K562 (cell line): ENCODE data around the gene AOC3. TPM values are rescaled to one million over a fixed set of nuclear protein-coding genes. Genes with fewer than 3 reads are reported as not detected.

Source experiments
- ATAC-seq: fragments of 200-7000 bp; cut with Tn5 transposase; 3 replicates; pipeline ENCODE4 v1.9.1; 2020; ENCODE audit warnings: moderate library complexity
- BruUV-seq: library from RNA; stranded (reverse); fragments of 400-500 nt; replicated peaks from 2 replicates; lab custom pipeline; 2021; lab: Mats Ljungman, UMichigan
- CTCF ChIA-PET: fragments of 300-600 bp; formaldehyde crosslinking; extraction: SDS; loops from one replicate; lab custom pipeline; 2021; ENCODE audit warnings: low intra/inter-chr PET ratio; lab: Yijun Ruan, JAX
- POLR2A ChIA-PET: fragments of 300-600, 350-650 bp; sonication (Branson Sonifier 250); formaldehyde crosslinking; extraction: SDS; loops from one replicate; lab custom pipeline; 2021; ENCODE audit warnings: antibody characterized with exemption, inconsistent platforms; lab: Yijun Ruan, JAX
- DNase-seq, 4 experiments: peaks; one replicate each; pipeline versions ENCODE4 v3.0.0 to v3.0.0-alpha.2; 2011 to 2018; ENCODE audit warnings: low spot score in 3 of 4, mixed read lengths in 3 of 4; ENCODE audit errors: extremely low read depth in 1 of 4
- FAIRE-seq: peaks from 2 replicates; lab custom pipeline; 2011; peaks lifted over from hg19 to GRCh38; lab: Jason Lieb, UNC
- H2AFZ ChIP-seq: 2 replicates; pipeline ENCODE4 v1.6.0; 2011; ENCODE audit warnings: low read depth, low read length, control low read depth, inconsistent platforms
- H3K27ac ChIP-seq: fragments of 200-600 bp; 3 replicates; pipeline ENCODE4 v1.8.0; 2011; ENCODE audit warnings: low read depth, mild to moderate bottlenecking, control low read depth, inconsistent platforms, low read length, moderate library complexity, mixed read lengths; ENCODE audit errors: extremely low read depth
- H3K27me3 ChIP-seq, 2 experiments: fragments of 300-600 bp in 1 of 2; 2 replicates in 1 of 2; 3 replicates in 1 of 2; pipeline versions ENCODE4 v1.6.0 to v1.8.0; 2011; ENCODE audit warnings: inconsistent platforms in 2 of 2, low read length in 2 of 2, mild to moderate bottlenecking in 1 of 2, mixed read lengths in 1 of 2, moderate library complexity in 1 of 2; ENCODE audit not compliant: control insufficient read depth in 2 of 2, insufficient read depth in 2 of 2
- H3K36me3 ChIP-seq: fragments of 300-600 bp; 3 replicates; pipeline ENCODE4 v1.8.0; 2011; ENCODE audit warnings: mild to moderate bottlenecking, low read length, inconsistent platforms; ENCODE audit not compliant: control insufficient read depth, insufficient read depth
- H3K4me1 ChIP-seq, 2 experiments: fragments of 200-600 bp in 1 of 2; replicated peaks in 1 of 2; 2 replicates in 1 of 2; 3 replicates in 1 of 2; pipeline versions ENCODE4 v1.5.1 to v1.8.0; 2011; ENCODE audit warnings: inconsistent platforms in 2 of 2, low read length in 2 of 2, mild to moderate bottlenecking in 1 of 2, mixed read lengths in 1 of 2, moderate library complexity in 1 of 2; ENCODE audit not compliant: control insufficient read depth in 2 of 2, insufficient read depth in 2 of 2
- H3K4me2 ChIP-seq: 2 replicates; pipeline ENCODE4 v1.6.1; 2011; ENCODE audit warnings: low read length, control low read depth, inconsistent platforms, mixed read lengths; ENCODE audit not compliant: insufficient read depth
- H3K4me3 ChIP-seq: fragments of 200-600 bp; sonication (generic), shearing (Covaris generic); 2 replicates; pipeline ENCODE4 v1.5.1; 2016; ENCODE audit warnings: control low read depth, inconsistent platforms
- H3K79me2 ChIP-seq: fragments of 200-600 bp; 3 replicates; pipeline ENCODE4 v1.8.0; 2011; ENCODE audit warnings: low read length, inconsistent platforms; ENCODE audit not compliant: control insufficient read depth, insufficient read depth
- H3K9ac ChIP-seq, 2 experiments: 2 replicates each; pipeline versions ENCODE4 v1.6.0 to v1.6.1; 2011; ENCODE audit warnings: low read depth in 2 of 2, low read length in 2 of 2, control low read depth in 1 of 2, inconsistent platforms in 1 of 2, mild to moderate bottlenecking in 1 of 2, mixed read lengths in 1 of 2; ENCODE audit not compliant: insufficient read depth in 1 of 2
- H3K9me1 ChIP-seq: one replicate; pipeline ENCODE4 v1.6.0; 2011; ENCODE audit warnings: inconsistent platforms, mild to moderate bottlenecking, low read length, moderate library complexity; ENCODE audit not compliant: control insufficient read depth, insufficient read depth
- H3K9me3 ChIP-seq: replicated peaks from 2 replicates; pipeline ENCODE4 v1.5.1; 2011; ENCODE audit warnings: low read depth, low read length, inconsistent platforms; ENCODE audit not compliant: control insufficient read depth, insufficient read depth
- H4K20me1 ChIP-seq: replicated peaks from 2 replicates; pipeline ENCODE4 v1.6.1; 2011; ENCODE audit warnings: low read length, inconsistent platforms, mixed read lengths; ENCODE audit not compliant: control insufficient read depth, insufficient read depth
- CHAMP1 ChIP-seq: fragments of 450-650 bp; IDR thresholded peaks from 2 replicates; pipeline ENCODE4 v1.6.1; 2016; ENCODE audit warnings: mild to moderate bottlenecking
- HMGXB4 ChIP-seq: sonication (generic); formaldehyde crosslinking; IDR thresholded peaks from 2 replicates; pipeline ENCODE4 v1.8.1; 2023; ENCODE audit warnings: mild to moderate bottlenecking, missing genetic modification reagents
- KAT2B ChIP-seq: IDR thresholded peaks from one replicate; pipeline ENCODE4 v1.6.1; 2012; ENCODE audit warnings: low read depth, mild to moderate bottlenecking, control low read depth, inconsistent platforms, low read length, moderate library complexity
- STAG1 ChIP-seq: sonication (generic); formaldehyde crosslinking; IDR thresholded peaks from 2 replicates; pipeline ENCODE4 v1.5.0; 2020; ENCODE audit warnings: missing genetic modification reagents, borderline replicate concordance
- TARDBP ChIP-seq: fragments of 450-650 bp; IDR thresholded peaks from 2 replicates; pipeline ENCODE4 v1.6.1; 2016
- TBP ChIP-seq: optimal IDR thresholded peaks from 2 replicates; pipeline ENCODE3; 2011; ENCODE audit warnings: low read depth, low read length, improper control_type of control experiment
- ZBTB34 ChIP-seq: fragments of 250-450 bp; sonication (Bioruptor Pico); IDR thresholded peaks from 2 replicates; pipeline ENCODE4 v1.8.0; 2021; ENCODE audit warnings: mild to moderate bottlenecking, moderate library complexity
- ZNF699 ChIP-seq: fragments of 250-450 bp; sonication (Bioruptor Pico); IDR thresholded peaks from 2 replicates; pipeline ENCODE4 v1.8.0; 2021; ENCODE audit warnings: mild to moderate bottlenecking, moderate library complexity; ENCODE audit not compliant: insufficient replicate concordance
- WGBS: fragments of 100-300 bp; shearing (Covaris generic); methylation state at CpG from one replicate; pipeline ENCODE4 v1.1.6; 2016; ENCODE audit warnings: low coverage, mixed read lengths; ENCODE audit not compliant: insufficient coverage; ENCODE audit errors: missing lambda C conversion rate; 5-methylcytosine and 5-hydroxymethylcytosine counted together
- in situ Hi-C: fragments of 300-500 bp; cut with MboI; formaldehyde crosslinking; loops from 4 replicates; pipeline ENCODE4 v1.15.0; 2018; ENCODE audit warnings: inconsistent platforms, mixed read lengths
- intact Hi-C: fragments of 100-400 bp; cut with micrococcal nuclease; formaldehyde crosslinking; loops from 2 replicates; pipeline ENCODE4 v1.14.2; 2022
- polyA plus RNA-seq, 8 experiments: library from polyadenylated mRNA; depleted of rRNA in 4 of 8; stranded (reverse) in 5 of 8; unstranded in 3 of 8; fragments of >200 nt; fragmentation: Nextera tagmentation in 2 of 8; fragmentation: Illumina TruSeq in 1 of 8; extraction: Ambion mirVana in 2 of 8; extraction: Trizol in 1 of 8; gene quantifications; 2 replicates each; pipeline versions ENCODE4 v1.2.1 to v1.2.3, GENCODE V29; 2011 to 2014; ENCODE audit warnings: inconsistent platforms in 1 of 8, missing spikeins in 1 of 8
- total RNA-seq, 7 experiments: library from RNA; depleted of rRNA in 6 of 7; stranded (reverse); fragments of >200 nt in 6 of 7; fragmentation: Illumina TruSeq in 2 of 7; extraction: Trizol in 2 of 7; gene quantifications; 2 replicates each; pipeline versions ENCODE4 v1.2.1 to v1.2.3, GENCODE V29; 2011 to 2021; ENCODE audit warnings: low replicate concordance in 1 of 7
- TF ChIP-seq, protein P1 (sequence below): sonication (generic); IDR thresholded peaks from 2 replicates; pipeline ENCODE4 v1.6.1; 2016
- TF ChIP-seq, protein P2 (sequence below): sonication (generic); formaldehyde crosslinking; IDR thresholded peaks from 2 replicates; pipeline ENCODE4 v1.8.0; 2022; ENCODE audit warnings: missing genetic modification reagents, mild to moderate bottlenecking, borderline replicate concordance

The AOC3 gene
- total and polyA plus RNA-seq, 9 of the 15 experiments (the other 6 are each of a cell fraction or from before 2014, with no cell fraction given), result 0.09 to 0.42 (median 0.22) TPM; not detected in 3

GRCh38 chr17:42843358-42843934 lies 7.6 kb upstream of the AOC3 start:
- Histone ChIP-seq H3K4me1 (peaks cover 0 to 6% of the 10 kb centered on the region in 2 experiments; a peak in 2 of 5 replicates), H3K36me3 (peaks cover 68% of the 10 kb centered on the region), H3K9ac (no peak overlapping the region), H3K27ac (no peak overlapping the region), H3K79me2 (no peaks in the 10 kb centered on the region; the same call in 2 of the 3 replicates), H3K9me1 (no peaks in the 10 kb centered on the region), H4K20me1 (0 out of 2 replicates have a peak, but pooled peaks cover 2% of the 10 kb centered on the region), H3K4me3 (no peak overlapping the region), H3K4me2 (no peak overlapping the region), H2AFZ (no peak overlapping the region), H3K9me3 (no peaks in the 10 kb centered on the region), H3K27me3 (no peaks in the 10 kb centered on the region)
- BruUV-seq, result no TSS peak
- intact Hi-C loops (loop anchor here (1.0 to 2.0 kb wide), 3 partner anchors 86 to 155 kb away; partner anchors contain the start of gene RPL27), in situ Hi-C loops (loop anchor here (5.0 kb wide), 1 partner anchor 94 kb away; no protein-coding TSS in a partner anchor)
- FAIRE-seq (peak; percentile 75), DNase-seq (peak; percentile 61 to 70 (median 64)), ATAC-seq (peak; percentile 83)
- WGBS, result 39% methylated on average over 6 of the region's 6 CpGs
- CTCF ChIA-PET, result interaction anchor here (1.1 to 4.7 kb wide), 6 partner anchors 86 to 521 kb away, joined by 3 to 37 read pairs (median 10); partner anchors contain the start of genes PTGES3L, RPL27 and RUNDC1
- POLR2A ChIA-PET, result interaction anchor here (0.5 to 1.9 kb wide), 6 partner anchors 9 to 255 kb away, joined by 3 to 10 read pairs (median 3); partner anchors contain the start of genes PLEKHH3 and PSME3
- TF ChIP-seq, protein P1, sequence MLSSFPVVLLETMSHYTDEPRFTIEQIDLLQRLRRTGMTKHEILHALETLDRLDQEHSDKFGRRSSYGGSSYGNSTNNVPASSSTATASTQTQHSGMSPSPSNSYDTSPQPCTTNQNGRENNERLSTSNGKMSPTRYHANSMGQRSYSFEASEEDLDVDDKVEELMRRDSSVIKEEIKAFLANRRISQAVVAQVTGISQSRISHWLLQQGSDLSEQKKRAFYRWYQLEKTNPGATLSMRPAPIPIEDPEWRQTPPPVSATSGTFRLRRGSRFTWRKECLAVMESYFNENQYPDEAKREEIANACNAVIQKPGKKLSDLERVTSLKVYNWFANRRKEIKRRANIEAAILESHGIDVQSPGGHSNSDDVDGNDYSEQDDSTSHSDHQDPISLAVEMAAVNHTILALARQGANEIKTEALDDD, result peak; percentile 61; the same call in 1 of the 2 replicates
- TF ChIP-seq HMGXB4 (CRISPR knock-in tag) (no peak), TARDBP (no peak), CHAMP1 (no peak), KAT2B (no peak), ZNF699 (CRISPR knock-in tag) (no peak), STAG1 (CRISPR knock-in tag) (peak; percentile 76; the same call in 1 of the 2 replicates), TBP (no peak), ZBTB34 (CRISPR knock-in tag) (no peak)
- TF ChIP-seq, protein P2, sequence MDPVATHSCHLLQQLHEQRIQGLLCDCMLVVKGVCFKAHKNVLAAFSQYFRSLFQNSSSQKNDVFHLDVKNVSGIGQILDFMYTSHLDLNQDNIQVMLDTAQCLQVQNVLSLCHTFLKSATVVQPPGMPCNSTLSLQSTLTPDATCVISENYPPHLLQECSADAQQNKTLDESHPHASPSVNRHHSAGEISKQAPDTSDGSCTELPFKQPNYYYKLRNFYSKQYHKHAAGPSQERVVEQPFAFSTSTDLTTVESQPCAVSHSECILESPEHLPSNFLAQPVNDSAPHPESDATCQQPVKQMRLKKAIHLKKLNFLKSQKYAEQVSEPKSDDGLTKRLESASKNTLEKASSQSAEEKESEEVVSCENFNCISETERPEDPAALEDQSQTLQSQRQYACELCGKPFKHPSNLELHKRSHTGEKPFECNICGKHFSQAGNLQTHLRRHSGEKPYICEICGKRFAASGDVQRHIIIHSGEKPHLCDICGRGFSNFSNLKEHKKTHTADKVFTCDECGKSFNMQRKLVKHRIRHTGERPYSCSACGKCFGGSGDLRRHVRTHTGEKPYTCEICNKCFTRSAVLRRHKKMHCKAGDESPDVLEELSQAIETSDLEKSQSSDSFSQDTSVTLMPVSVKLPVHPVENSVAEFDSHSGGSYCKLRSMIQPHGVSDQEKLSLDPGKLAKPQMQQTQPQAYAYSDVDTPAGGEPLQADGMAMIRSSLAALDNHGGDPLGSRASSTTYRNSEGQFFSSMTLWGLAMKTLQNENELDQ (CRISPR knock-in tag), result no peak
